KMS-11 (cell line): ENCODE results near the gene TEX22.

Source experiments
- H2AFZ ChIP-seq: fragments of 200-600 bp; sonication (generic); 2 replicates; pipeline ENCODE4 v1.6.1; 2016; ENCODE audit warnings: antibody characterized with exemption, mixed run types, low read depth
- H3K27ac ChIP-seq: fragments of 200-600 bp; sonication (generic); 2 replicates; pipeline ENCODE4 v1.6.1; 2016; ENCODE audit warnings: mild to moderate bottlenecking, mixed run types
- H3K27me3 ChIP-seq: fragments of 200-600 bp; sonication (generic); 2 replicates; pipeline ENCODE4 v1.6.1; 2017; ENCODE audit warnings: mild to moderate bottlenecking, low read depth, mixed run types, moderate library complexity; ENCODE audit not compliant: insufficient read depth
- H3K36me3 ChIP-seq: fragments of 200-600 bp; sonication (generic); 2 replicates; pipeline ENCODE4 v1.6.1; 2017; ENCODE audit warnings: mild to moderate bottlenecking, mixed run types; ENCODE audit not compliant: insufficient read depth
- H3K4me1 ChIP-seq: fragments of 200-600 bp; sonication (generic); 2 replicates; pipeline ENCODE4 v1.6.1; 2016; ENCODE audit warnings: mild to moderate bottlenecking, low read depth, mixed run types; ENCODE audit not compliant: poor library complexity, severe bottlenecking
- H3K4me2 ChIP-seq: fragments of 200-600 bp; sonication (generic); 2 replicates; pipeline ENCODE4 v1.7.0; 2016; ENCODE audit warnings: mild to moderate bottlenecking, mixed run types
- H3K4me3 ChIP-seq: fragments of 200-600 bp; sonication (generic); IDR thresholded peaks from 2 replicates; pipeline ENCODE4 v1.6.1; 2017; ENCODE audit warnings: low read depth, low read length, mixed read lengths; ENCODE audit not compliant: insufficient read depth
- H3K79me2 ChIP-seq: fragments of 200-600 bp; sonication (generic); 2 replicates; pipeline ENCODE4 v1.6.1; 2016; ENCODE audit warnings: low read depth, mixed run types; ENCODE audit not compliant: insufficient read depth
- H3K9ac ChIP-seq: fragments of 200-600 bp; sonication (generic); 2 replicates; pipeline ENCODE4 v1.6.1; 2016; ENCODE audit warnings: mild to moderate bottlenecking, mixed run types
- H4K20me1 ChIP-seq: fragments of 200-600 bp; sonication (generic); 2 replicates; pipeline ENCODE4 v1.6.1; 2016; ENCODE audit warnings: mild to moderate bottlenecking, mixed run types; ENCODE audit not compliant: insufficient read depth
- CTCF ChIP-seq: fragments of 200-600 bp; sonication (generic); conservative IDR thresholded peaks from 2 replicates; pipeline ENCODE4 v1.6.1; 2017; ENCODE audit warnings: low read depth, mild to moderate bottlenecking, antibody characterized with exemption, low read length, moderate library complexity, mixed read lengths

Gene TEX22

GRCh38 chr14:105460116-105460515 is 61.8 kb downstream of the TEX22 start:
- no peak for TF ChIP-seq CTCF
- Histone ChIP-seq H3K4me1 (no peaks in the 10 kb centered on the region), H4K20me1 (no peaks in the 10 kb centered on the region), H2AFZ (no peak overlapping the region), H3K36me3 (no peaks in the 10 kb centered on the region), H3K27ac (no peak overlapping the region), H3K27me3 (no peaks in the 10 kb centered on the region; the same call in 1 of the 2 replicates), H3K4me3 (no peak overlapping the region), H3K9ac (no peak overlapping the region), H3K4me2 (no peak overlapping the region), H3K79me2 (no peaks in the 10 kb centered on the region)

GRCh38 chr14:105460616-105461015 is 62.3 kb downstream of the TEX22 start:
- Histone ChIP-seq H3K4me3 (no peak overlapping the region), H3K79me2 (no peaks in the 10 kb centered on the region), H3K4me1 (no peaks in the 10 kb centered on the region), H3K27ac (no peak overlapping the region), H4K20me1 (no peaks in the 10 kb centered on the region), H2AFZ (no peak overlapping the region), H3K27me3 (no peaks in the 10 kb centered on the region; the same call in 1 of the 2 replicates), H3K36me3 (no peaks in the 10 kb centered on the region), H3K9ac (no peak overlapping the region), H3K4me2 (no peak overlapping the region)
- TF ChIP-seq CTCF, result no peak

- Histone ChIP-seq H4K20me1 (no peaks in the 10 kb centered on the region), H3K9ac (no peak overlapping the region), H3K27me3 (no peaks in the 10 kb centered on the region; the same call in 1 of the 2 replicates), H3K4me3 (no peak overlapping the region), H3K4me1 (no peaks in the 10 kb centered on the region), H3K79me2 (no peaks in the 10 kb centered on the region), H3K4me2 (no peak overlapping the region), H3K36me3 (no peaks in the 10 kb centered on the region), H3K27ac (no peak overlapping the region), H2AFZ (no peak overlapping the region)
- TF ChIP-seq CTCF, result no peak
These were observed 63.6 kb downstream of the TEX22 start for GRCh38 chr14:105461903-105462302.
